Measurements from ENCODE around the gene CMTM1.

Gene CMTM1, protein sequence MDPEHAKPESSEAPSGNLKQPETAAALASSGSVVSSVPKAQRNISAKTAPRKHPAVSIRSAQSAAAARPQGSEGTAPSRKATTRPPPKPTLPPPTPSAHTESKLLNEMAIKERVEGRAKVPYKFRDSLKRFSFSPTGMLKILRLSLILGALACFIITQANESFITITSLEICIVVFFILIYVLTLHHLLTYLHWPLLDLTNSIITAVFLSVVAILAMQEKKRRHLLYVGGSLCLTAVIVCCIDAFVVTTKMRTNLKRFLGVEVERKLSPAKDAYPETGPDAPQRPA

DNA sequence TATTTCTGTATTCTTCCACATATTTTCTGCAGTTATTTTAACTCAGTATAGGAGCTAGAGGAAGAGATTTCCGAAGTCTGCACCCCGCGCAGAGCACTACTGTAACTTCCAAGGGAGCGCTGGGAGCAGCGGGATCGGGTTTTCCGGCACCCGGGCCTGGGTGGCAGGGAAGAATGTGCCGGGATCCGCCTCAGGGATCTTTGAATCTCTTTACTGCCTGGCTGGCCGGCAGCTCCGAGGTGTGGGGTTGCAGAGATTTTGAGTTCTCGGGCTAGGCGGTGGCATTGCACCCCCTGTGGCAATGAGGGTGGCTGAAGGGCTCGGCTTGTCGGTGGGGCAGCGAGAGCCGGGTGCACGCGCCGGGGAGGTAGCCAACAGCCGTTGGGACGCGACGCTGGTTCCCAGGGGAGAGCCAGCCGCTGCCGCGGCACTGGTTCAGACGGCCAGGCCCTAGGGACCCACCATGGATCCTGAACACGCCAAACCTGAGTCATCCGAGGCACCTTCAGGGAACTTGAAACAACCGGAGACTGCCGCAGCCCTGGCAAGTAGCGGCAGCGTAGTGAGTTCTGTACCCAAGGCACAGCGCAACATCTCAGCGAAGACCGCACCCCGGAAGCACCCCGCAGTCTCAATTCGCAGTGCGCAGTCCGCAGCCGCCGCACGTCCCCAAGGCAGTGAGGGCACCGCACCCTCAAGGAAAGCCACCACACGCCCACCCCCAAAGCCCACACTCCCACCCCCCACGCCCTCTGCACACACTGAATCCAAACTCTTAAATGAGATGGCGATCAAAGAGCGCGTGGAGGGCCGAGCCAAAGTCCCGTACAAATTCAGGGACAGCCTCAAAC lies at the start of gene CMTM1:
Gene CMTM1 (plus strand): TSS at position 389 of the 851 bp plus-strand sequence. CDS start 75 bp downstream, at position 464.
- in situ Hi-C loops (cut with MboI; ENCODE audit: low sequenced_read_pairs) = no loop called here

DNA sequence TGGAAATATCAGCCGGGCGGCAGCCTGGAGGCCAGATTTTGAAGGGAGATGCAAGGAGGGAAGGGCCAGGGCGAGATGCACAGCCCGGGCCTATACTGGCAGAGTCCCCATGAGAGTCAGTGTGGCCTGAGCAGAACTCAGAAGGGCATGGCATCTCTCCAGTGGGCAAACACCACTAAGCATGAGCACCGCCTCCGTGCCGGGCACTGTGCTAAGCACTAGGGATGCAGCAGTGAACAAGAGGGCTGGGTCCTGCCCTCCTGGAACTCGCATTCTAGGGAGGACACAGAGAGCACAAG lies 49.8 kb upstream of the CMTM1 start:
- in situ Hi-C loops (cut with MboI; ENCODE audit: low sequenced_read_pairs) = no loop called here

DNA sequence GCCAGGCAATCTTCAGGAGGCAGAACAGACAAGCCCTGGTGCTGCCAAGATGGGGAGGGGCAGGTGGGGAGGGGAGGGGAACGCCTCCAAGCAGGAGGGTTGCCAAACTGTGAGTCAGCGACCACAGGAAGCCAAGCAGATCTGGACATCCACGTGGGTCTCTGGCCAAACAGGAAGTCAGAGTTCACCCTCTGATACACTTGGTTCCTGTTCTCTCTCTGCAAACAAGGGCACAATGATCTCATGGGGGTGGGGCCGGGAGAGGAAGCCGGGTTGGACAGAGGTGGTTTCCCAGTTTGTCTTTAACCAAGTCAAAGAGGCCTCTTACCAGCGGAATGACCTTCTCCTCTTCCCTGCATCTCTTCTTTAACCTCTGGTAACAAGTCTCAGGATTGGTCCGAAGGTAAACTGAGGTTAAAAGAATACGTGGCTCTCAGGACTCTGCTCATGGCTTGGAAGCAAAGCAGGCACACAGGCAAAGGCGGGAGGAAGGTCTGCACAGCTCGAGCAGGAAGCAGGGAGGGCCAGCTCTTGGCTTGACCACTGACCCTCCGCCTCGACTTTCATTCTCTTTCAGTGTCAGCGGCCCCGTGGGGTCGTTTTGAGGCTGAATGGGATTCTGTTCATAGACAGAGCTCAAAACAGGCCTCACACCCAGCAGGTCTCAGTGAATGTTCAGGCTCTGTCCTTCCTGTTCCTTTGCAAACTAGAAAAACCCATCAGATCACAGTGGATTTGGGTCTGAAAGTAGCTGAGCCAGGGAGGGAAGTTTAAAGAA lies 49.2 kb upstream of the CMTM1 start:
- in situ Hi-C loops (cut with MboI; ENCODE audit: low sequenced_read_pairs) = no loop called here

DNA sequence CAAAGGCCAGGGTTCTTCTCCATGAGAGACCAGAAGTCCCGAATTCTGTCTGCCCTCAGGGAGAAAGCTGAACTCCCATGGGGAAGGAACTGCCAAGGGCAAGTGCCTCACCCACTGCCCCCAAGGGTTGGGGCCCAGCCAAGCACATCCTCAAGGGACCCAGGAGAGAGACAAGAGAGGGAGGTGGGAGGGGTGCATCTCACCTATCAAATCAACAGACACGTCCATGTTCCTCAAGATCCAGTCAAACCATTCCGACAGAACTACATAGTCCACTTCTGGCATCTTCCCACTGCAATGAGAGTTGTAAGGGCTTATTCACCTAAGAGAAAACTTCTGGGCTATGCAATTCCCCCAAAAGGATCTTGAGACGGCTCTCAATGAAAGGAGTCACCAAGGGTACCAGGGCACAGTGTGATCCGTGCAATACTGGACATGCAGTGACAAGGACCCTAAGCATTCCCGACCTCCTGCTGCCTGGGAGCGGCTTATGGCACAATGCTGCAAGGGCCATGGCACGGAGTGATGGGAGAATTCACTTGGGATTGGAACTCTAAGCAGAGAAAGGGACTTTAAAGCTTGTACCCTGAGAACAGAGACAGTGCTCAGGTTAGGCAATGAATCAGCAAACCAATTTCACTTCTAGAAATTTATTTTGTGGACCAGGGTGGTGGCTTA lies 48.5 kb upstream of the CMTM1 start:
- in situ Hi-C loops (cut with MboI; ENCODE audit: low sequenced_read_pairs) = no loop called here

DNA sequence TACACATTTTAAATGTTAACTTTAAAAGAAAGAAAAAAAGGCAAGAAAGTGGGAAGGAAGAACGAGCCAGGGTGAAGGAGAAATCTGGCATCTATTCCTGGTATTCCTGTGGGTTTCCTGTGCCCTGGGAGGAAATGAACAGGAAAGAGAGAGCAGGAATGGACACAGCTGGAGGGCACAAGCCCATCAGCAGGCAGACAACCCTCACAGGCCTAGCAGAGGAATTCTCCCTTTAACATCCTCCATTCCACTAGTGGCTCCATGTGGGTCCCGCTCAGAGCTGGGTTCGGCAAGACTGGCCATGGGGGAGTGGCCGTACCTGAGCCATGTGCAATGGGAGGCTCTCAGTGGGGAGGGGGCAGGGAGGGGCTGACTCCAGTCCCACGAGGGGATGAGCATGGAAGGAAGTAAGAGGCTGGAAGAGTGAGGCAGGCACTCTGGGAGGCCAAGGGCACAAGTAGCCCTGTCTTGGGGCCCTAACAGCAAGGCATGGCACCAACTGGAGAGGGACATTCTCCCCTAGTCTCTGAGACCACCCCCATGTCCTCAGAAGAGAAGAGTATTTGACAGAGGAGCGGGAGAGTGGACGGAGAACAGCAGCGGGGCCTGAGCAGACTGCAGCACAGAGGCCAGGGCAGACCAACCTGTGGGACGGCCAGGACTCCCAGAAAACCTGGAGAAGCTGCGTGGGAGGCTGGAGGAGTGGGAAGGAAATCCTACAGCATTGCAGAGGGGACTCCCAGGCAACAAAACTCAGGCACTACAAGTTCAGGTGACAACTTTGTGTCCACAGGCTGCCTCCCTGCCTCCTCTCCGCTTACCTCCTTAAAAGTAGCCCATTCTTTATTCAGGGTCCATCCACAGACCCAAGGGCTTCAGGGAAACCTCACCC lies 46.5 kb upstream of the CMTM1 start:
- in situ Hi-C loops (cut with MboI; ENCODE audit: low sequenced_read_pairs) = no loop called here

DNA sequence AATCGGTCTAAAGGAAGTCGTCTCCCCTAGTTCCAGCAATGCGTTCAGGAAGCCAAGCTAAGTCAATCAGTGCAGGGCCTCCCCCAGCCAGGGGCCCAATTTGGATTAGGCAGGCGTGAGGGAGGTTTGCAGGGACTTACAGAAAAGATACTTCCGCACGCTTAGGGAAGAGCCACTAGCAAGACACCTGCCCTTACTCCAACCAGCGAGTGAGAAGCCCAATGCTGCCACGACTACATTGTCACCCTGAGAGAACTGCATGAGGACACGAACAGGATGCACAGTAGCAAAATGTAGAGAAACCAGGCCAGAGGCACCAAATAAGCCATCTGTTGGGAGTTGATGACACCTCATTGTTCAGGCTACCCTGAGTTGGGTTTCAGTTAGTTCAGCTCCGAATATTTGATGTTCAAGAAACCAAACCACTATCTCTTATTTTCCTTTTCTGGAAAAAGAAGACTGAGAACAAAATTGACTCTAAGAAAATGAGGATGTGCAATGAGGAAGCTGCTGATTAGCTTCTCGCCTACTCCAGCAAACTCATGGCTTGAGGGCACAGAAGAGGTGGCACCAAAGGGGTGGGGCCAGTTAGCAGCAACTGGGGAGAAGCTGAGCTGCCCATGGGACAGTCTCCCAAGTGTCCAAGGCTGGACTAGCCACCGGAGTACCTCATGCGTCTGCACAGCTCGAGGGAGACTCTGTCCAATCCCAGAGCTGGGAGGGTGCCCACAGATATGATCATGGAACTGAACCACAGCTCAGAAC lies 45.7 kb upstream of the CMTM1 start:
- in situ Hi-C loops (cut with MboI; ENCODE audit: low sequenced_read_pairs) = no loop called here

DNA sequence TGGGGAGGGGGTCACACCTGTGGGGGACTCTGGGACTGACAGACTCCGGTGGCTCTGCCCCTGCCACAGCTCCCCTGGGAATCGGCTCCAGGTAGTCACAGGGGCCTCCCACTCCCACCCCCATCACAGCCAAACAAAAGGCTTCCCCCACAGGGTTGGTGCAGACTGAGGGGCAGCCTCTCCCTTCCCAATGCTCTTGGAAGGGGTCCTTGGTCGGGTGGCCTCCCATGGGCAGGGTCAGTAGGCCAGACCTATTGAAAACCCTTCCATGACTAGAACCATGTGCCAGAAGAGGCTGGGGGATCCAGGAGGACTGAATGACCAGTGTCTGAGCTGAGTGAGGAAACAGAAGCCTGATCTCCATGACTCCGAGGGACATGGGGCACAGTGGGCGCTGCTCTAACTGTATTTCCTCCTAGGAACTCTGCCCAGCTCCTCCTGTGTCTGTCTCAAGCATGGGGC lies 45.0 kb upstream of the CMTM1 start:
- in situ Hi-C loops (cut with MboI; ENCODE audit: low sequenced_read_pairs) = no loop called here

DNA sequence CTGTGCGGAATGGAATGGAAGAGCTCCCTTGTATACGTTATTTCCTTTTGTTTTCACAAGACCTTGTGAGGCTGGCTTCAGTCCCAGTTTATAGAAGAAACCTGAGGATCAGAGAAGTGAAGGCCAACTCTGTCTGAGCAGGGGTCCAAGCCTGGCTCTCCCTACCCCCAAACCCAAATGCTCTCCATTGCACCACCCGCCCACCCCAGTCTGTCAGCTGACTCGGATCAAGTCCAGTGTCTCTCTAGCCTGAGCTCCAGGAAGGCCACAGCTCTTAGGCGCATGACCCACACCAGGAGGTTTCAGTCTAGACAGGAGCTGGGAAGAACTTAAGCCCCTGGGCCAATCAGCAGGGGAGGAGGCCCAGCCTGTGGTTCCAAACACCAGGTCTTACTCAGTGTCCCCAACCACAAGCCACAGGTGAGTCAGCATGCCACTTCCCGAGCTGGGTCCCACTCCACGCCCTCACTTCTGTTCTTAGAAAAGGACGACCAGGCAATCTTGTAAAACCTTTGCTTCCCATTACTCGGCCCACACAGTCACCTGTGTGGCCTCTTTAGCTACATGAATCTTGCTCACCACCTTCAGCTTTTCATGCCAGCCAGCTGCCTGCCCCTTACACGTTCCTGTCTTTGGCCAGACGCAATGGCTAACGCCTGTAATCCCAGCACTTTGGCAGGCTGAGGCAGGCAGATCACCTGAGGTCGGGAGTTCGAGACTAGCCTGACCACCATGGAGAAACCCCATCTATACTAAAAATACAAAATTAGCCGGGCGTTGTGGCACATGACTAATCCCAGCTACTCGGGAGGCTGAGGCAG lies 44.1 kb upstream of the CMTM1 start:
- in situ Hi-C loops (cut with MboI; ENCODE audit: low sequenced_read_pairs) = no loop called here

DNA sequence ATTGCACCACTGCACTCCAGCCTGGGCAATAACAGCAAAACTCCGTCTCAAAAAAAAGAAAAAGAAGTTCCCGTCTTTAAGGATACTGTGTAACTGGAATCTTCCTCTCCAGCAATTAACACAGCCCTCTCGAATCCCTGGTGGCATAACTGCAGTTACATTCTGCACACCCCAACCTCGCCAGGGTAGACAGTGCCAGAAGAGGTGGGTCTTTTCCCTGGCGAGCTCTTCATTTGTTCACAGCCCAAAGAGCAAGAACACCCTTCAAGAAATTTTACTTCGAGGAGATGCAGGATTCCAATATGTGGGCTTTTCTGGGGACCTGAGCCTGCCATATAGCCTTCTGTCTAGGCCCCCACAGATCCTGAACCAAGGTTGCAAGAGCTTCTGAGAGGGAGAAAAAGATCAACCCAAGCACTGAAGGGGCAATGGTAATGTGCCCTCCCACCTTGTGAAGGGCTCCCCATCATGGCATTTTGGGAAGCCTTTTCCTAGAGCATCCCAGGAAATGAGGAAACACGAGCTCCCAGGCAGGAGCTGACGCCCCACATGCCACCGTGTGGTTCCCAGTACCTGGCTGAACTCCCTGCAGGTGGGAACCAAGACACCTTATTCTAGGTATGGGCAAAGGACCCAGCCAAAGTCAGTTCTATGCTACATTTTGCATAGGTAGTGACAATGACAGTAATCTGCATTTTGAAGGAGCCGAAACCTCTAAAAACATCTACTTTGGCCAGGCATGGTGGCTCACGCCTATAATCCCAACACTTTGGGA lies 43.2 kb upstream of the CMTM1 start:
- in situ Hi-C loops (cut with MboI; ENCODE audit: low sequenced_read_pairs) = no loop called here

DNA sequence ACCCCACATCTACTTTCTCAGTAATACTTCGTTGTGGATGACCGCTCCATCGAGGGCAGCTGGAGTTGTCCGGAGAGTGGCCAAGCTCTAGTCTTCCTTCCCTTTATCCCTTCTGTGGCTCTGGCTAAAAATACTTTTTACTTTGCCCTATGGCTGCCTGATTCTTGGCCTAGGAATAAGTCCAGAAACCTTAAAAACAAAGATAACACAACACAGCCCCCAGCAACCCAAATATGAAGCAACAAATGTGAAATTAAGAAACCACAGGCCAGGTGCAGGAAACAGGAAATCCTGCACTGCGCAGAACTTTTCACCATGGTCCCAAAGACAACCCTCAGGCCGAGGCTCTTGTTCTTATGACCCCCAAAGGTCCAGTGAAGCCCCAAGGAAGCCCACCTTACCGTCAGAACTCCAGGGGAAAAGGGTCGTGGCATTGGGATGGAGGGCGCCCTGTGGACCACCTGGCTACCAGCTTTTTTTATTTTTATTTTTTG lies 42.3 kb upstream of the CMTM1 start:
- in situ Hi-C loops (cut with MboI; ENCODE audit: low sequenced_read_pairs) = no loop called here

DNA sequence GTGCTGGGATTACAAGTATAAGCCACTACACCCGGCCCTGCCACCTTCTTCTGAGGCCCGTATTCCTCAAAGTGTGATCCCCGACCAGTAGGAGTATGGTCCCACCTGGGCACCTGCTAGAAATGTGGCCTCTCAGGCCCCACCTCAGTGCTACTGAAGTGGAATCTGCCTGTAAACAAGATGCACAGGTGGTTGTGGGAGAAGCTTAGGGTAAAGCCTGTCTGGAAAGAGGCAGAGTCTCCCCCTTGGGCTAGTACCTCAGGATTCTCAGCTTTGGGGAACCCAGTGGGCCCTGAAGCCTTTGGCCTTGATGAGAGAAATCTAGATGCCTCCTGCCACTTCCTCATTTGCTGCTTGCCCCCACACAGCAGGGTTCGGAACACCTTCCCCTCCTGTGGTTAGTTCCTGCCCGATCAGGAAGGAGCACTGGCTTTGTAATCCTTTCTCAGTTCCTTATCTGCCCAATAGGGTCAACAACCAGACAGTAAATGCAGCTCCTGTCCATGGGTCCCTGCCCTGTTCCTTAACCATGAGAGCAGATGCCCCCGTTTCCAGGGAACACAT lies 41.6 kb upstream of the CMTM1 start:
- in situ Hi-C loops (cut with MboI; ENCODE audit: low sequenced_read_pairs) = no loop called here

DNA sequence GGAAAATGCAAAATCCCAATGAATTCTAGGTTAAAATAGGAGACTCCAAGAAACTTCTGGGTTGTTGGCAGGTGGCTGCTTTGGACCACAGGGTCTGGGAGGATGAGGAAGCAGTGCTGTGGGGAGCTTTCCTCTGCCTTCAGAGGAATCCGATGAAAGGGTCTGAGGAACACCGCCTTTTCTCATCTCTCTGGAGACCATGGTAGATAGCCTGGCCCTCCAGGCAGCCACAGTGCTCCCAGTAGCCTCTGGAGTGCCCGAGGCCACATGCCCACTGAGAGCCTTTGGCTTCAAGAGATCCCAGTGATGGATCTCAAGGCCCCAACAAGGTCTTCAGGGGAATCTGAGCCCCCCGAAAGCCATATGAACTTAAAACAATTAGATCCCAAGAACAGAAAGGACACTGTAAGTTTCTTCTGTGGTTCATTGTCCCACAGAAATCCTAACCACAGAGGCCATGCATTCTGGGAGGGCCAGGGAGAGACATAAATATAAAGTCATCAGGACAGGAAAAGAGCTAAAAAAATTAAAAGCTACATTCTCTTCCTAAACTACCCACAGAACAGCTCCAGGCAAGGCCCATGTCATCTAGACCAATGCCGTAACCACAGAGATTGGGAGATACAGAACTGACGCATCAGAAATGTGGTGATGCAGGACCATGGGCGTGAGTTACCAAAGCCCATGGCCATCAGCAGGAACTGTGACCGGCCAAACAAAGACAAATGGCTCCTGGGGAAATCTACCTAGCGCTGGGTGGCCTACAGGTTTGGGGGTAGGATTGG lies 40.7 kb upstream of the CMTM1 start:
- in situ Hi-C loops (cut with MboI; ENCODE audit: low sequenced_read_pairs) = no loop called here

DNA sequence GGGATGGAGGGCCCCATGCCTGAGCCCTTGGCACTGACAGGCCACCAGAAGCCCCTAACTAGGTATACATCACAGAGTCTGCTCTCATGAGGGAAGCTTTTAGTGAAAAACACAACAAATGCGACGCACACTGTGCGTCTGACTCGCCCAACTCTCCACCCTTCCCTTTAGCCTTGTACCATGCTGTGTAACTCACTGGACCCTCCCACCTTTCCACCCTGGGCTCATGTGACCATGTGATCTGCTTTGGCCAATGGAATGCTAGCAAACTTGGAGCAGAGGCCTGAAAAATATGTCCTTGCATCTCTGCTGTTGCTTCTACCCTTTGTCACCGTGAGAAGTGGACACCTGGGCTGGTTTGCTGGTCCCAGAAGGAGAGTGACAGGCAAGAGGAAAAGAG lies 37.9 kb upstream of the CMTM1 start:
- in situ Hi-C loops (cut with MboI; ENCODE audit: low sequenced_read_pairs) = no loop called here

DNA sequence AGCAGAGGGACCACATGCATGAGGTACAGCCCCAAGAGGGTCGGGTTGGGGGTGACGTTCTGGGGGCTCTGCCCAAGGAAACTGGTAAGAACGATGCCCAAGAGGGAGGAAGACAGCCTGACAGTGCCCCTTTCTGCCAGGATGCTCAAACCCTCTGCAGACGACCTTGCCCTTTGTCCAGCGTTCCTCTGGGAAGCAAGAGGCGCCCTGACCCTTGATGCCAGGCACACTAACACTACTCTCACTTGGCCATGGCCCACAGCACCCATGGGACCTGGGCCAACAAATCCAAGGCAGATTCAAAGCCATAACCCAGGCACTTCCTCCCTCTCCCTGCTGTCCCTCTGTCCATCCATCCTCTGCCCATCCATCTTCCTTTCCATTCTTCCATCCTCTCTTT lies 36.8 kb upstream of the CMTM1 start:
- in situ Hi-C loops (cut with MboI; ENCODE audit: low sequenced_read_pairs) = no loop called here

DNA sequence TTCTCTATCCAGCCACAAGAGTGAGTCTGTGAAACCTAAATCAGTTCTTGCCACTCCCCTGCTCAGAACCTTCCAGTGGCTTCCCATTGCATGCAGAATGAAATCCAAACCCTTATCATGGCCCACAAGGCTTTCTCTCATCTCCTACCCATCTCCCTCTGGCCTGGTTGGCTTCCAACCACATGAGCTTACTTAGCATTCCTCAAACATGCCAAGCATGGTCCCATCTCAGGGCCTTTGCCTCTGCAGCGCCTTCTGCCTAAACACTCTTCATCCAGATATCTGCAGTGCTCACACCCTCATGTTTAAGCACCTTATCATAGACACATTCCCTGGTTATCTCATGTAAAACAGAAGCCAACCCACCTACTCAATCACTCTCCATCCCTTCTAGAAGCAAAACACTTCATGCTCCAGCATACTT lies 31.9 kb upstream of the CMTM1 start:
- in situ Hi-C loops (cut with MboI; ENCODE audit: low sequenced_read_pairs) = no loop called here

DNA sequence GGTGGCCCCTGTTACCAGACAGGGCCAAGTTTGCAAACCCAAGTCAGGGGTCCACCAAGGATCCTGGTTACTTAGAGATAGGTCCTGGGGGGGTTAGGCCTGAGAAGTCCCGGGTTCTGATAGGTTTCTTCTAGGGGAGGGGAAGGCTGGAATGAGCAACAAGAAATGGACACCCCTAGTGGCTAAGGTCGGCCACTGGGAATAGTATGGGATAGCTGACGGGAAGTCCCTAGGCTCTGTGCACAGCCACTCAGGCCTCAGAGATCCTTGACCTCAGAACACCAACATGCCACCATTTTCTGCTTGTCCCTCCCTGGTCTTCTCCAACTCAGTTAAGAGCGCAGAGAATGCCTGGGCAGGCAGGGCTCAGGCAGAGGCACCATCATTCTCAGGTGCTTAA lies 29.7 kb upstream of the CMTM1 start:
- in situ Hi-C loops (cut with MboI; ENCODE audit: low sequenced_read_pairs) = no loop called here
